Measurements from ENCODE around the gene ARL2BP. TPM values are rescaled to one million over a fixed set of nuclear protein-coding genes. Genes with fewer than 3 reads are reported as not detected.

ARL2BP gene
- total and polyA plus RNA-seq, 9 of the 15 experiments (the other 6 are each of a cell fraction or from before 2014, with no cell fraction given) = 16.7 to 41.8 (median 27.2) TPM

- TF ChIP-seq TEAD4 (IDR thresholded peaks at IDR 0.05; ENCODE audit: low read length) (peak; percentile 74), TEAD4 (CRISPR knock-in tag; IDR thresholded peaks at IDR 0.05; ENCODE audit: borderline replicate concordance) (no peak), NR2C1 (IDR thresholded peaks at IDR 0.05) (peak; percentile 34; the same call in 1 of the 2 replicates), NR2C1 (tag; IDR thresholded peaks at IDR 0.05) (no peak), ARID3A (IDR thresholded peaks at IDR 0.05; ENCODE audit: borderline replicate concordance, low read depth, low read length) (no peak), VEZF1 (CRISPR knock-in tag; IDR thresholded peaks at IDR 0.05) (peak; percentile 52), NR1H2 (CRISPR knock-in tag; IDR thresholded peaks at IDR 0.05) (no peak), BRF1 (IDR thresholded peaks at IDR 0.05; ENCODE audit: borderline replicate concordance, extremely low read depth, insufficient read length) (peak; percentile 30), MGA (IDR thresholded peaks at IDR 0.05) (no peak; the same call in 1 of the 2 replicates), ATF3 (IDR thresholded peaks at IDR 0.05) (no peak), ATF3 (CRISPR knock-in tag; conservative IDR thresholded peaks at IDR 0.05) (peak; percentile 73)
Observed at GRCh38 chr16:57299719-57300386, 54.8 kb downstream of the ARL2BP start (continued).

Data from K562 (cell line).